ENCODE results near the gene SIRT1. TPM values are rescaled to one million over a fixed set of nuclear protein-coding genes. Genes with fewer than 3 reads are reported as not detected.
"Not testable (repeated sequence)": the region's sequence is repeated elsewhere in the genome, so short reads cannot be mapped to it uniquely, and the experiment has no call there.

The SIRT1 gene
- 10 to 100 TPM; 18.8 to 26.3 (median 20.7) TPM for total RNA-seq

- peaks cover 29% of the 10 kb centered on the region for H3K4me1 ChIP-seq
- H3K27me3 ChIP-seq: no peaks in the 10 kb centered on the region
- H3K4me3 ChIP-seq: peak within 1 kb of the TSS; percentile 90
- no peaks in the 10 kb centered on the region for H3K9me3 ChIP-seq
- peaks cover 25% of the 10 kb centered on the region for H3K36me3 ChIP-seq
- TF ChIP-seq EP300 (IDR thresholded peaks at IDR 0.05) (no peak), POLR2AphosphoS5 (IDR thresholded peaks at IDR 0.05) (peak; percentile 65 to 98 (median 94)), POLR2A (IDR thresholded peaks at IDR 0.05) (peak; percentile 65 to 85), CTCF (IDR thresholded peaks at IDR 0.05) (no peak)
- WGBS: 1% methylated on average over 49 of the region's 62 CpGs
- DNase-seq (ENCODE audit: low spot score in 2 of 2): peak; percentile 98 to 99
- peak within 1 kb of the TSS; percentile 100 for H3K27ac ChIP-seq
These were observed at the start of gene SIRT1 for GRCh38 chr10:67884313-67884841. Gene SIRT1 (plus strand): TSS chr10:67884656. CDS start chr10:67884722, 66 bp downstream.

GRCh38 chr10:67835541-67836394 lies 48.7 kb upstream of the SIRT1 start:
- DNase-seq (ENCODE audit: low spot score in 2 of 2); H3K36me3 ChIP-seq; H3K27me3 ChIP-seq; H3K27ac ChIP-seq; H3K4me1 ChIP-seq; H3K4me3 ChIP-seq; H3K9me3 ChIP-seq: not testable (repeated sequence)
- 64% methylated on average over 6 of the region's 6 CpGs for WGBS

- no peaks in the 10 kb centered on the region for H3K4me1 ChIP-seq
- WGBS: 52% methylated on average over 2 of the region's 2 CpGs
These were observed 48.0 kb upstream of the SIRT1 start for GRCh38 chr10:67836488-67836887.

GRCh38 chr10:67836972-67837371 lies 47.5 kb upstream of the SIRT1 start:
- no peaks in the 10 kb centered on the region for H3K4me1 ChIP-seq
- WGBS: 74% methylated on average over 1 of the region's 1 CpG
- H3K36me3 ChIP-seq: no peaks in the 10 kb centered on the region
- H3K27me3 ChIP-seq: no peaks in the 10 kb centered on the region
- TF ChIP-seq POLR2AphosphoS5 (IDR thresholded peaks at IDR 0.05) (no peak), CTCF (IDR thresholded peaks at IDR 0.05) (no peak), POLR2A (IDR thresholded peaks at IDR 0.05) (no peak), EP300 (IDR thresholded peaks at IDR 0.05) (no peak)
- DNase-seq (ENCODE audit: low spot score in 2 of 2): no peak
- H3K27ac ChIP-seq: no peak overlapping the region
- H3K4me3 ChIP-seq: no peak overlapping the region
- H3K9me3 ChIP-seq: no peaks in the 10 kb centered on the region

More at GRCh38 chr10:67836488-67836887, 48.0 kb upstream of the SIRT1 start:
- DNase-seq (ENCODE audit: low spot score in 2 of 2): no peak
- no peaks in the 10 kb centered on the region for H3K9me3 ChIP-seq
- no peak overlapping the region for H3K4me3 ChIP-seq
- no peak for TF ChIP-seq CTCF (IDR thresholded peaks at IDR 0.05)
- TF ChIP-seq POLR2AphosphoS5 (IDR thresholded peaks at IDR 0.05): no peak
- TF ChIP-seq POLR2A (IDR thresholded peaks at IDR 0.05): no peak
- TF ChIP-seq EP300 (IDR thresholded peaks at IDR 0.05): no peak
- H3K36me3 ChIP-seq: no peaks in the 10 kb centered on the region
- no peak overlapping the region for H3K27ac ChIP-seq
- no peaks in the 10 kb centered on the region for H3K27me3 ChIP-seq

- WGBS: 17% methylated on average over 5 of the region's 5 CpGs
- no peaks in the 10 kb centered on the region for H3K27me3 ChIP-seq
- no peak within 1 kb of the TSS for H3K27ac ChIP-seq
- H3K36me3 ChIP-seq: no peaks in the 10 kb centered on the region
- peak within 1 kb of the TSS; percentile 10 for H3K4me3 ChIP-seq
- no peaks in the 10 kb centered on the region for H3K9me3 ChIP-seq
- no peaks in the 10 kb centered on the region for H3K4me1 ChIP-seq
- TF ChIP-seq EP300 (IDR thresholded peaks at IDR 0.05) (no peak), POLR2AphosphoS5 (IDR thresholded peaks at IDR 0.05) (no peak), POLR2A (IDR thresholded peaks at IDR 0.05) (no peak), CTCF (IDR thresholded peaks at IDR 0.05) (no peak)
- no peak for DNase-seq (ENCODE audit: low spot score in 2 of 2)
These were observed 46.7 kb upstream of the SIRT1 start, which contains the start of gene DNAJC12 for GRCh38 chr10:67837541-67838314. Gene DNAJC12 (minus strand): TSS chr10:67838188. CDS start chr10:67838011, 177 bp downstream.

GRCh38 chr10:67839511-67839910 lies 44.9 kb upstream of the SIRT1 start:
- H3K27ac ChIP-seq; H3K27me3 ChIP-seq; DNase-seq (ENCODE audit: low spot score in 2 of 2); H3K4me3 ChIP-seq; H3K9me3 ChIP-seq; H3K4me1 ChIP-seq; H3K36me3 ChIP-seq: not testable (repeated sequence)
- 93% methylated on average over 12 of the region's 12 CpGs for WGBS
